ENCODE results near the gene ZEB2.

The ZEB2 gene

DNA sequence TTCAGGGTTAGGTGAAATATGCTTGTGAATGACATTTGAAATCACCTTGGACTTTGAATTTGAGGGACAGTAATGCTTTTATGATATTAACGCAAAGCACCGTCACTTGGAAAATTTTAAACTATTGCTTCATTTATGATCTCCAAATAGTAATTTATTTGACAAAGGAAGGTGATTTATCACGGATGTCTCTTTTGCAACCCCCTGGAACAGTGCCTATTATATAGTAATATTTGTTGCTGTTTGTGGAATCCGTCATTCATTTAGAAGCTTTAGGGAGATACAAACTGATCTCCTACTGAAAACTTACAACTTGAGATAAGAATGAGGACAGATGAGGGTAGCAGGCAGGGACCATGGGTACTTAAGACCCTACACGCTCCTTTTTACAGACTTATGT is 10.7 kb upstream of the ZEB2 start:
- no peak for DNase-seq (ENCODE audit: low read depth in 1 of 2, low spot score in 1 of 2)
- H3K27me3 ChIP-seq (ENCODE audit: insufficient read depth, poor library complexity, severe bottlenecking), result no peaks in the 10 kb centered on the region
- H3K4me3 ChIP-seq (replicated peaks; ENCODE audit: insufficient read depth, low read length), result no peak overlapping the region
- TF ChIP-seq CTCF (IDR thresholded peaks at IDR 0.05; ENCODE audit: insufficient read depth, low read length) (no peak), SPI1 (IDR thresholded peaks at IDR 0.05; ENCODE audit: borderline replicate concordance, low read depth) (no peak), POLR2AphosphoS5 (IDR thresholded peaks at IDR 0.05; ENCODE audit: low read depth) (no peak)
- TF ChIP-seq, protein P1, sequence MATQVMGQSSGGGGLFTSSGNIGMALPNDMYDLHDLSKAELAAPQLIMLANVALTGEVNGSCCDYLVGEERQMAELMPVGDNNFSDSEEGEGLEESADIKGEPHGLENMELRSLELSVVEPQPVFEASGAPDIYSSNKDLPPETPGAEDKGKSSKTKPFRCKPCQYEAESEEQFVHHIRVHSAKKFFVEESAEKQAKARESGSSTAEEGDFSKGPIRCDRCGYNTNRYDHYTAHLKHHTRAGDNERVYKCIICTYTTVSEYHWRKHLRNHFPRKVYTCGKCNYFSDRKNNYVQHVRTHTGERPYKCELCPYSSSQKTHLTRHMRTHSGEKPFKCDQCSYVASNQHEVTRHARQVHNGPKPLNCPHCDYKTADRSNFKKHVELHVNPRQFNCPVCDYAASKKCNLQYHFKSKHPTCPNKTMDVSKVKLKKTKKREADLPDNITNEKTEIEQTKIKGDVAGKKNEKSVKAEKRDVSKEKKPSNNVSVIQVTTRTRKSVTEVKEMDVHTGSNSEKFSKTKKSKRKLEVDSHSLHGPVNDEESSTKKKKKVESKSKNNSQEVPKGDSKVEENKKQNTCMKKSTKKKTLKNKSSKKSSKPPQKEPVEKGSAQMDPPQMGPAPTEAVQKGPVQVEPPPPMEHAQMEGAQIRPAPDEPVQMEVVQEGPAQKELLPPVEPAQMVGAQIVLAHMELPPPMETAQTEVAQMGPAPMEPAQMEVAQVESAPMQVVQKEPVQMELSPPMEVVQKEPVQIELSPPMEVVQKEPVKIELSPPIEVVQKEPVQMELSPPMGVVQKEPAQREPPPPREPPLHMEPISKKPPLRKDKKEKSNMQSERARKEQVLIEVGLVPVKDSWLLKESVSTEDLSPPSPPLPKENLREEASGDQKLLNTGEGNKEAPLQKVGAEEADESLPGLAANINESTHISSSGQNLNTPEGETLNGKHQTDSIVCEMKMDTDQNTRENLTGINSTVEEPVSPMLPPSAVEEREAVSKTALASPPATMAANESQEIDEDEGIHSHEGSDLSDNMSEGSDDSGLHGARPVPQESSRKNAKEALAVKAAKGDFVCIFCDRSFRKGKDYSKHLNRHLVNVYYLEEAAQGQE (IDR thresholded peaks at IDR 0.05; ENCODE audit: insufficient replicate concordance, low read depth), result no peak
- H3K27ac ChIP-seq (replicated peaks), result no peak overlapping the region

- Histone ChIP-seq H3K27me3 (ENCODE audit: insufficient read depth, poor library complexity, severe bottlenecking) (no peaks in the 10 kb centered on the region), H3K27ac (replicated peaks) (no peak overlapping the region), H3K4me3 (replicated peaks; ENCODE audit: insufficient read depth, low read length) (no peak overlapping the region)
- TF ChIP-seq, protein P1 (IDR thresholded peaks at IDR 0.05; ENCODE audit: insufficient replicate concordance, low read depth), result no peak
- no peak for TF ChIP-seq SPI1 (IDR thresholded peaks at IDR 0.05; ENCODE audit: borderline replicate concordance, low read depth)
- no peak for TF ChIP-seq POLR2AphosphoS5 (IDR thresholded peaks at IDR 0.05; ENCODE audit: low read depth)
- TF ChIP-seq GABPA (IDR thresholded peaks at IDR 0.05; ENCODE audit: low read depth), result no peak
- TF ChIP-seq CTCF (IDR thresholded peaks at IDR 0.05; ENCODE audit: insufficient read depth, low read length), result no peak
- DNase-seq (ENCODE audit: low read depth in 1 of 2, low spot score in 1 of 2), result no peak
Measured at GRCh38 chr2:144529841-144530240, 9.9 kb upstream of the ZEB2 start.

DNA sequence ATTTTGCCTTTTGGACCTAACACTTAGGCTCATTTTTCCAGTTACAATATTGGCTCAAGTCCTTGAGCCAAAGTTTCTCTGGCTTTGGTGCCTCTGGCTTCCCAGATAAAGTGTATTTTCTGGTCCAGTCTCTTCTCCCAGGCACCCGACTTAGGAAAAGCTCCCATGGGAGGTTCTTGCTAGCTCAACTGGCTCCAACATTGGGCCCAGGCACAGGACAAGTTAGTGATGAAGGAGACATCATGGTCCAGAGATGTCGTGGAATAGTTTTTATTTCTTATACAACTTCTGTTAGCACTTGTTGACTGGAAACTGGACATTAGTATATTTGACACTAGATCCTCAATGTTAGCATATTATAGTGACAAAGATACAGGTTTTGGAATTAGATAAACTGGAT is 8.2 kb upstream of the ZEB2 start:
- TF ChIP-seq POLR2AphosphoS5 (IDR thresholded peaks at IDR 0.05; ENCODE audit: low read depth), result no peak
- TF ChIP-seq SPI1 (IDR thresholded peaks at IDR 0.05; ENCODE audit: borderline replicate concordance, low read depth), result no peak
- TF ChIP-seq CTCF (IDR thresholded peaks at IDR 0.05; ENCODE audit: insufficient read depth, low read length), result no peak
- TF ChIP-seq, protein P1 (IDR thresholded peaks at IDR 0.05; ENCODE audit: insufficient replicate concordance, low read depth), result no peak
- Histone ChIP-seq H3K27me3 (ENCODE audit: insufficient read depth, poor library complexity, severe bottlenecking) (no peaks in the 10 kb centered on the region), H3K4me3 (replicated peaks; ENCODE audit: insufficient read depth, low read length) (no peak overlapping the region), H3K27ac (replicated peaks) (no peak overlapping the region)
- DNase-seq (ENCODE audit: low read depth in 1 of 2, low spot score in 1 of 2), result no peak

All from HL-60 (cell line).